HCT116 (cell line): Measurements from ENCODE around the gene STAP2.

ENCODE experiments used
- EZH2phosphoT487 ChIP-seq: fragments of 200-600 bp; IDR thresholded peaks from 2 replicates; pipeline ENCODE4 v1.6.1; 2018; ENCODE audit warnings: antibody characterized with exemption, borderline replicate concordance
- JUND ChIP-seq: IDR thresholded peaks from 2 replicates; pipeline ENCODE4 v1.6.1; 2012
- POLR2A ChIP-seq: IDR thresholded peaks from 2 replicates; pipeline ENCODE4 v1.7.0; 2011; ENCODE audit warnings: borderline replicate concordance; ENCODE audit not compliant: insufficient read depth, insufficient read length; ENCODE audit errors: extremely low read depth
- POLR2AphosphoS5 ChIP-seq: IDR thresholded peaks from 2 replicates; pipeline ENCODE4 v1.6.1; 2011; ENCODE audit warnings: mild to moderate bottlenecking, low read depth, low read length, moderate library complexity
- SP1 ChIP-seq: IDR thresholded peaks from 2 replicates; pipeline ENCODE4 v1.6.1; 2012; ENCODE audit warnings: low read depth
- SRF ChIP-seq: IDR thresholded peaks from 2 replicates; pipeline ENCODE4 v1.6.1; 2012; ENCODE audit warnings: low read depth
- YY1 ChIP-seq: IDR thresholded peaks from 2 replicates; pipeline ENCODE4 v1.6.1; 2011; ENCODE audit warnings: low read length, low read depth, moderate library complexity, mild to moderate bottlenecking; ENCODE audit not compliant: insufficient replicate concordance; ENCODE audit errors: extremely low read depth
- TF ChIP-seq, protein P1 (sequence below), 3 experiments: fragments of 200-600 bp in 1 of 3; sonication (generic) in 1 of 3; IDR thresholded peaks in 2 of 3; conservative IDR thresholded peaks in 1 of 3; 2 replicates each; pipeline ENCODE4 v1.5.1; 2012 to 2017; ENCODE audit warnings: low read depth in 2 of 3, low read length in 2 of 3, antibody characterized with exemption in 1 of 3, borderline replicate concordance in 1 of 3, control low read depth in 1 of 3, mild to moderate bottlenecking in 1 of 3, mixed read lengths in 1 of 3, mixed run types in 1 of 3, moderate library complexity in 1 of 3; ENCODE audit not compliant: insufficient read depth in 1 of 3
- TF ChIP-seq, protein P2 (sequence below): IDR thresholded peaks from 2 replicates; pipeline ENCODE4 v1.6.1; 2012; ENCODE audit warnings: low read depth
- TF ChIP-seq, protein P3 (sequence below): IDR thresholded peaks from 2 replicates; pipeline ENCODE4 v1.6.1; 2012
- TF ChIP-seq, protein P4 (sequence below): IDR thresholded peaks from 2 replicates; pipeline ENCODE4 v1.6.1; 2012

- no peak for TF ChIP-seq YY1
- no peak for TF ChIP-seq EZH2phosphoT487
- no peak for TF ChIP-seq POLR2A
- TF ChIP-seq, protein P1, sequence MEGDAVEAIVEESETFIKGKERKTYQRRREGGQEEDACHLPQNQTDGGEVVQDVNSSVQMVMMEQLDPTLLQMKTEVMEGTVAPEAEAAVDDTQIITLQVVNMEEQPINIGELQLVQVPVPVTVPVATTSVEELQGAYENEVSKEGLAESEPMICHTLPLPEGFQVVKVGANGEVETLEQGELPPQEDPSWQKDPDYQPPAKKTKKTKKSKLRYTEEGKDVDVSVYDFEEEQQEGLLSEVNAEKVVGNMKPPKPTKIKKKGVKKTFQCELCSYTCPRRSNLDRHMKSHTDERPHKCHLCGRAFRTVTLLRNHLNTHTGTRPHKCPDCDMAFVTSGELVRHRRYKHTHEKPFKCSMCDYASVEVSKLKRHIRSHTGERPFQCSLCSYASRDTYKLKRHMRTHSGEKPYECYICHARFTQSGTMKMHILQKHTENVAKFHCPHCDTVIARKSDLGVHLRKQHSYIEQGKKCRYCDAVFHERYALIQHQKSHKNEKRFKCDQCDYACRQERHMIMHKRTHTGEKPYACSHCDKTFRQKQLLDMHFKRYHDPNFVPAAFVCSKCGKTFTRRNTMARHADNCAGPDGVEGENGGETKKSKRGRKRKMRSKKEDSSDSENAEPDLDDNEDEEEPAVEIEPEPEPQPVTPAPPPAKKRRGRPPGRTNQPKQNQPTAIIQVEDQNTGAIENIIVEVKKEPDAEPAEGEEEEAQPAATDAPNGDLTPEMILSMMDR (IDR thresholded peaks at IDR 0.05 in 2 of 3, conservative IDR thresholded peaks at IDR 0.05 in 1 of 3; ENCODE audit: borderline replicate concordance in 1 of 3, insufficient read depth in 1 of 3, low read depth in 2 of 3, low read length in 2 of 3): no peak
- TF ChIP-seq, protein P2, sequence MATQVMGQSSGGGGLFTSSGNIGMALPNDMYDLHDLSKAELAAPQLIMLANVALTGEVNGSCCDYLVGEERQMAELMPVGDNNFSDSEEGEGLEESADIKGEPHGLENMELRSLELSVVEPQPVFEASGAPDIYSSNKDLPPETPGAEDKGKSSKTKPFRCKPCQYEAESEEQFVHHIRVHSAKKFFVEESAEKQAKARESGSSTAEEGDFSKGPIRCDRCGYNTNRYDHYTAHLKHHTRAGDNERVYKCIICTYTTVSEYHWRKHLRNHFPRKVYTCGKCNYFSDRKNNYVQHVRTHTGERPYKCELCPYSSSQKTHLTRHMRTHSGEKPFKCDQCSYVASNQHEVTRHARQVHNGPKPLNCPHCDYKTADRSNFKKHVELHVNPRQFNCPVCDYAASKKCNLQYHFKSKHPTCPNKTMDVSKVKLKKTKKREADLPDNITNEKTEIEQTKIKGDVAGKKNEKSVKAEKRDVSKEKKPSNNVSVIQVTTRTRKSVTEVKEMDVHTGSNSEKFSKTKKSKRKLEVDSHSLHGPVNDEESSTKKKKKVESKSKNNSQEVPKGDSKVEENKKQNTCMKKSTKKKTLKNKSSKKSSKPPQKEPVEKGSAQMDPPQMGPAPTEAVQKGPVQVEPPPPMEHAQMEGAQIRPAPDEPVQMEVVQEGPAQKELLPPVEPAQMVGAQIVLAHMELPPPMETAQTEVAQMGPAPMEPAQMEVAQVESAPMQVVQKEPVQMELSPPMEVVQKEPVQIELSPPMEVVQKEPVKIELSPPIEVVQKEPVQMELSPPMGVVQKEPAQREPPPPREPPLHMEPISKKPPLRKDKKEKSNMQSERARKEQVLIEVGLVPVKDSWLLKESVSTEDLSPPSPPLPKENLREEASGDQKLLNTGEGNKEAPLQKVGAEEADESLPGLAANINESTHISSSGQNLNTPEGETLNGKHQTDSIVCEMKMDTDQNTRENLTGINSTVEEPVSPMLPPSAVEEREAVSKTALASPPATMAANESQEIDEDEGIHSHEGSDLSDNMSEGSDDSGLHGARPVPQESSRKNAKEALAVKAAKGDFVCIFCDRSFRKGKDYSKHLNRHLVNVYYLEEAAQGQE: no peak
- TF ChIP-seq JUND: no peak
- no peak for TF ChIP-seq SRF
- TF ChIP-seq, protein P3, sequence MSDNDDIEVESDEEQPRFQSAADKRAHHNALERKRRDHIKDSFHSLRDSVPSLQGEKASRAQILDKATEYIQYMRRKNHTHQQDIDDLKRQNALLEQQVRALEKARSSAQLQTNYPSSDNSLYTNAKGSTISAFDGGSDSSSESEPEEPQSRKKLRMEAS: no peak
- no peak for TF ChIP-seq SP1
- TF ChIP-seq POLR2AphosphoS5: no peak
- TF ChIP-seq, protein P4, sequence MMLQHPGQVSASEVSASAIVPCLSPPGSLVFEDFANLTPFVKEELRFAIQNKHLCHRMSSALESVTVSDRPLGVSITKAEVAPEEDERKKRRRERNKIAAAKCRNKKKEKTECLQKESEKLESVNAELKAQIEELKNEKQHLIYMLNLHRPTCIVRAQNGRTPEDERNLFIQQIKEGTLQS: no peak
These were observed 39.6 kb downstream of the STAP2 start for GRCh38 chr19:4298810-4299550.
